ENCODE results near the gene ATG2B. TPM values are rescaled to one million over a fixed set of nuclear protein-coding genes. Genes with fewer than 3 reads are reported as not detected.

ATG2B gene
- total RNA-seq, 6 experiments from 2014 or later = 13.9 to 24.4 (median 16.3) TPM

GRCh38 chr14:96391293-96392118 is 28.4 kb upstream of the ATG2B start:
- TF ChIP-seq CTCF (IDR thresholded peaks at IDR 0.05) (no peak), POLR2A (IDR thresholded peaks at IDR 0.05) (no peak)
- ATAC-seq (peak; percentile 96 to 99 (median 98)), DNase-seq (peak; percentile 99 to 100 (median 99))
- WGBS (ENCODE audit: insufficient coverage, low coverage, low lambda C conversion rate, missing lambda C conversion rate) = 1% methylated on average over 16 of the region's 79 CpGs
- Histone ChIP-seq H3K27me3 (no peaks in the 10 kb centered on the region), H3K9me3 (no peaks in the 10 kb centered on the region), H3K4me1 (peaks cover 0 to 4% (median 1%) of the 10 kb centered on the region in 4 donors), H3K36me3 (no peaks in the 10 kb centered on the region), H3K4me3 (peak overlapping the region; percentile 77 to 91 (median 84)), H3K27ac (peak overlapping the region in 1 of 3 donors; percentile 9)
- intact Hi-C loops (cut with DNase I) = no loop called here

- Histone ChIP-seq H3K36me3 (peaks cover 0 to 3% (median 0%) of the 10 kb centered on the region in 4 donors), H3K9me3 (no peaks in the 10 kb centered on the region), H3K27ac (peak overlapping the region in 1 of 3 donors; percentile 9), H3K27me3 (no peaks in the 10 kb centered on the region), H3K4me1 (peaks cover 0 to 4% (median 1%) of the 10 kb centered on the region in 4 donors), H3K4me3 (peak overlapping the region; percentile 63 to 91 (median 84))
- no peak for TF ChIP-seq POLR2A (IDR thresholded peaks at IDR 0.05)
- TF ChIP-seq CTCF (IDR thresholded peaks at IDR 0.05) = no peak
- WGBS (ENCODE audit: insufficient coverage, low coverage, low lambda C conversion rate, missing lambda C conversion rate) = 13% methylated on average over 4 of the region's 13 CpGs
- DNase-seq = no peak
- intact Hi-C loops (cut with DNase I) = no loop called here
- no peak for ATAC-seq
These were observed 27.8 kb upstream of the ATG2B start for GRCh38 chr14:96390965-96391292.

GRCh38 chr14:96385385-96385784 is 22.2 kb upstream of the ATG2B start:
- Histone ChIP-seq H3K4me3 (no peak overlapping the region), H3K27ac (no peak overlapping the region), H3K4me1 (no peaks in the 10 kb centered on the region), H3K27me3 (no peaks in the 10 kb centered on the region), H3K9me3 (no peaks in the 10 kb centered on the region), H3K36me3 (peaks cover 0 to 12% (median 0%) of the 10 kb centered on the region in 4 donors)
- ATAC-seq (no peak), DNase-seq (no peak)
- intact Hi-C loops (cut with DNase I) = no loop called here
- no peak for TF ChIP-seq POLR2A (IDR thresholded peaks at IDR 0.05)
- 94% methylated on average over 3 of the region's 3 CpGs for WGBS (ENCODE audit: insufficient coverage, low coverage, low lambda C conversion rate, missing lambda C conversion rate)

GRCh38 chr14:96384740-96385139 is 21.6 kb upstream of the ATG2B start:
- DNase-seq (no peak), ATAC-seq (no peak)
- TF ChIP-seq CTCF (IDR thresholded peaks at IDR 0.05) = no peak
- TF ChIP-seq POLR2A (IDR thresholded peaks at IDR 0.05) = no peak
- Histone ChIP-seq H3K4me3 (no peak overlapping the region), H3K27ac (no peak overlapping the region), H3K36me3 (peaks cover 0 to 12% (median 0%) of the 10 kb centered on the region in 4 donors), H3K9me3 (no peaks in the 10 kb centered on the region), H3K4me1 (no peaks in the 10 kb centered on the region), H3K27me3 (no peaks in the 10 kb centered on the region)
- 25% methylated on average over 1 of the region's 1 CpG for WGBS (ENCODE audit: insufficient coverage, low coverage, low lambda C conversion rate, missing lambda C conversion rate)
- intact Hi-C loops (cut with DNase I) = no loop called here

- peak; percentile 70 to 96 (median 75) for ATAC-seq
- 89% methylated on average over 1 of the region's 1 CpG for WGBS (ENCODE audit: insufficient coverage, low coverage, low lambda C conversion rate, missing lambda C conversion rate)
- Histone ChIP-seq H3K4me1 (no peaks in the 10 kb centered on the region), H3K27me3 (no peaks in the 10 kb centered on the region), H3K36me3 (peaks cover 0 to 12% (median 0%) of the 10 kb centered on the region in 4 donors), H3K9me3 (no peaks in the 10 kb centered on the region), H3K27ac (no peak overlapping the region), H3K4me3 (no peak overlapping the region)
- no peak for DNase-seq
- intact Hi-C loops (cut with DNase I) = no loop called here
- TF ChIP-seq CTCF (IDR thresholded peaks at IDR 0.05) (no peak), POLR2A (IDR thresholded peaks at IDR 0.05) (no peak)
These were observed 20.9 kb upstream of the ATG2B start for GRCh38 chr14:96384053-96384452.
